GM23248 (cell line): Measurements from ENCODE around the gene DFFB.

Source experiments
- EZH2 ChIP-seq: fragments of 200-600 bp; sonication (generic); IDR thresholded peaks from 2 replicates; pipeline ENCODE4 v1.6.1; 2018; ENCODE audit warnings: antibody characterized with exemption, mild to moderate bottlenecking; ENCODE audit not compliant: insufficient read depth, poor library complexity, severe bottlenecking
- EZH2phosphoT487 ChIP-seq: fragments of 200-600 bp; sonication (generic); IDR thresholded peaks from 2 replicates; pipeline ENCODE4 v1.6.1; 2018; ENCODE audit warnings: antibody characterized with exemption, moderate library complexity, mild to moderate bottlenecking, low read depth; ENCODE audit not compliant: insufficient read depth

GRCh38 chr1:3847081-3847480 lies 10.2 kb upstream of the DFFB start:
- TF ChIP-seq EZH2: no peak
- no peak for TF ChIP-seq EZH2phosphoT487
